ENCODE data around the gene SEMA4C.

GRCh38 chr2:96872591-96873349 lies 2.9 kb upstream of the SEMA4C start:
- TF ChIP-seq CTCF (IDR thresholded peaks at IDR 0.05) (no peak), POLR2A (IDR thresholded peaks at IDR 0.05) (no peak)

All from lower leg skin (tissue), 3 donors.